Activated gamma-delta T cell treated with Interleukin-2 at 50 U/mL for 16 hours (primary cell): ENCODE measurements around the gene CNPY1.

Source experiments
- DNase-seq: peaks from one replicate; pipeline ENCODE4 v3.0.0-alpha.2; 2020

Gene CNPY1

DNA sequence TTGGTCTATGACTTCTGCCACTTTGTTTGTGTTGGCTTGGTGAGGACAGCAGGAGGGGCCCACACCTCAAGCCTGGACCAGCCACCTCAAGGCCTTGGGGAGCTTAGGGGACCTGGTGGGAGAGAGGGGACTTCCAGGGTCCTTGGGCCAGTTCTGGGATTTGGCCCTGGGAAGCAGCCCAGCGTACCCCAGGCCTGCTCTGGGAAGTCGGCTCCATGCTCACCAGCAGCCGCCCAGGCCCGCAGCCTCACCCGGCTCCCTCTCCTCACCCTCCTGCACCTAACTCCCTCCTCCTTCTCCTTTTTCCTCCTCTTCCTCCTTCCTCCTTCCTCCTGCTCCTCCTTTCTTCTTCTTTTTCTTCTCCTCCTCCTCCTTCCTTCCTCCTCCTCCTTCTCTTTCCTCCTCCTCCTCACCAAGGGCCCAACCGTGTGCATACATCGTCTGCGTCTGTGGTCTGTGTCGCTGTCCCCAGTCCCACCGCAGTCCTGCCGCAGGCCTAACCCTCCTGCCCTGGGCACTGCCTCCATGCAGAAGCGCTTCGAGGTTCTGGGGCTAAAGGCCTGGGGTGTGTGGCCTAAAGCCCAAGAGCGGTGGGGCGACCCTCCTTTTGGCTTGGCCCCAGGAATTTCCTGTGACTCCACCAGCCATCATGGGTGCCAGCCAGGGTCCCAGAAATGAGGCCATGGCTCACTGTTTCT, 83.1 kb downstream of the CNPY1 start:
- DNase-seq: no peak

DNA sequence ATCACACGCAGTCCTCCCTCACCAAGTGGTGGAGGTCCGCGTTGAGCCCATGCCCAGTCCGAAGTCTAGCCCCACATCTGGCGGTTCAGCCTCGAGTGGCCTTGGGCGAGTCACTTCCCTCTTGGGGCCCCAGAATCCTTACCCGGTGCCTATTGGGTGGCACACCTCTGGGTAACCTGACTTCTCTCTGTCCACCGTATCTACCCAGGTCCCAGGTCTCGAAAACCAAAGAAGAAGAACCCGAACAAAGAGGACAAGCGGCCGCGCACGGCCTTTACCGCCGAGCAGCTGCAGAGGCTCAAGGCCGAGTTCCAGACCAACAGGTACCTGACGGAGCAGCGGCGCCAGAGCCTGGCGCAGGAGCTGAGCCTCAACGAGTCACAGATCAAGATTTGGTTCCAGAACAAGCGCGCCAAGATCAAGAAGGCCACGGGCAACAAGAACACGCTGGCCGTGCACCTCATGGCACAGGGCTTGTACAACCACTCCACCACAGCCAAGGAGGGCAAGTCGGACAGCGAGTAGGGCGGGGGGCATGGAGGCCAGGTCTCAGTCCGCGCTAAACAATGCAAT, 84.1 kb downstream of the CNPY1 start:
- DNase-seq: no peak

- no peak for DNase-seq
Measured at GRCh38 chr7:155461631-155462030, 84.7 kb downstream of the CNPY1 start.

DNA sequence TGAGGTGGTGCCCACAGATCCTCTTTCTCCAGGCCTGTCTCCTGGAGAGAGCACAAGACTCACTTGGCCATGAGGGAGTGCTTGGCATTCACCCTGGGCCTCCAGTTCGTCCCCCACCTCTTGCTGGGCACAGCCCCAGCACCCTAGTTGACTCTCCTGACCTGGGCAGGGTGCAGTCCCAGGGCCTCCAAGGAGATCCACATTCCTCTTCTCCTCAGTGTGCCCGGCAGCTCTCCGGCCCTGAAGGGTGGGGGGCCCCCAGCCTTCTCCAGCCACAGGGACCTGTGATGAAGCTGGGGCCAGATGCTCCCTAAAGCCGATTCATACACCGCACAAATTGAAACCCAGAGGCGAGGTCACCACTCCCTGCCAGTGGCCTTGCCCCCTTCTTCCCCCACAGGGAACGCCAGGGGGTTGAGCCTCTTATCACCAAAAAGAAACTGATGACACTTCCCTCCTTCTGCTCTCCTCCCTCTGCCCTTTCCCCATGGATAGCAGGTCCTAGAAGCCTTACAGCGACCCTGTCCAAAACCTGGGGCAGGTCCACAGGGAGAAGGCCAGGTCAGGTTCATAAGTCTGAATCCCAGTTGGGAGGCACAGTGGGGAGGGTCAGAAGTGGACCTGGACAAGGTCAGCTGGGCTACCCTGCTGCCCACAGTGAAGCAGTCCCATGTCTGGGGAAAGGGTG, 85.3 kb downstream of the CNPY1 start:
- DNase-seq: no peak

DNA sequence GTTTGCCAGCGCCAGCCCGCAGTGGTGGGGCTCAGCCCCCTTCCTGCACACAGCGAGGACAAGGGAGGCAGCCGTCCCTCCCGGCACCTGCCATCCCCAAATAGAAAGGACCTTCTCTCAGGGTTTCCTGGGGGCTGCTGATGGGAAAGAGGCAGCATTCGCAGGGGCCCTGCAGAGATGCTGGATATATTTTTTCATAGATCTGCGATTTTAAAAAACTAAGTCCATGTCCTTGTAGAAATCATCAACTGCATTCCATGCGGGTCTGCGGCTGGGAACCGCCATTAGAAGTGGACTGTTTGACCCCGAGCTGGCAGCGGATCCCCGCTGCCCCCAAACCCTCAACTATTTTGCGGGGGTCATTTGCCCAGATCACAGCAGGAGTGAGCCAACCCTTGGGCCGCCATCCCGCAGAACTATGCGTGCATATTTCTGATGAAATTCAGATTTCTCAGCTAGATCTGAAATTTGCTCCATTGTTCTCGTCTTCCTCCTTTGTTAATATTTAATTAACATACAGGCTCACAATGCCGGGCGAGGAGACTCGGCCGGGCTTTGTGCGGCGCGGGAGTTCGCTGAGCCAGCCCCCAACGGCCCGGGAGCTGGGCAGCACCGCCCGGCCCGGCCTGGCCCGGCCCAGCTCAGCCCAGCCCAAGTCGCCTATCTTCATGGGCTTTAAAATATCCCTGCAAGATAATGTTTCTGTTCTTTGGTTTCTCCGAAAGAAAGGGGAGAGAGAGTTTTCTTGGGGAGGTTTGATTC, 86.5 kb downstream of the CNPY1 start:
- no peak for DNase-seq

DNA sequence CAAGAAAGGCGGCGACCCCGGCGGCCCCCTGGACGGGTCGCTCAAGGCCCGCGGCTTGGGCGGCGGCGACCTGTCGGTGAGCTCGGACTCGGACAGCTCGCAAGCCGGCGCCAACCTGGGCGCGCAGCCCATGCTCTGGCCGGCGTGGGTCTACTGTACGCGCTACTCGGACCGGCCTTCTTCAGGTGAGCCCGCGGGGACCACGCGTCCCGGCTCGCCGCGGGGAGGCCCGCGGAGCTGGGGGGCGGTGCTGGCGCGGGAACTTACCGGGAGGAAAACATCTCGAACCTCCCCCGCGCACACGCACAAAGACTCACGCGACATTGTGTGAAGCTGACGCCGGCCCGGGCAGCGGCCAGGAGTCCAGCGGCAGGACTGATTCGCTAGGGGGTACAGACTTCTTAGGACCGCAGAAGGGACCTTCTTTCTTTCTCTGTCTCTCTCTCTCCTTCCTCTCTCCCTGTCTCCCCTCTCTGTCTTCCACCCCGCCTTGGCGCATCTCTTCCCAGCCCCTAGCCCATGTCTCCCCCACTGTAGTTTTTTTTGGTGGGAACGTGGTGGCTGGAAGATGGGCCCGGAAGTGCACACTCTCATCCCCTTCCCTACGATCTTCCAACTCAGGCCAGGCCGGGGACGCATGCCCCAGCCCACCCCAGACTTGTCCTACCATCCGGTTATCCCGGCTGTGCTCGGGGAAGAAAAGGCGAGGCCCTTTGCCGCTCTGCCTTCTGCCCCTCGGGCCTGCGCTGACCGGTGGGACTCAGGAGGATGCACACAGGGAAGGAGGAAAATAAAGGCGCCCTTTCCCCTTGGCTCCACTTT, 87.3 kb downstream of the CNPY1 start:
- DNase-seq: no peak

- DNase-seq: no peak
Measured at GRCh38 chr7:155458111-155458877, 88.1 kb downstream of the CNPY1 start, which contains the start of gene EN2. TSS of gene EN2 (plus strand) at chr7:155458129. CDS start at chr7:155458378, 249 bp downstream.

DNA sequence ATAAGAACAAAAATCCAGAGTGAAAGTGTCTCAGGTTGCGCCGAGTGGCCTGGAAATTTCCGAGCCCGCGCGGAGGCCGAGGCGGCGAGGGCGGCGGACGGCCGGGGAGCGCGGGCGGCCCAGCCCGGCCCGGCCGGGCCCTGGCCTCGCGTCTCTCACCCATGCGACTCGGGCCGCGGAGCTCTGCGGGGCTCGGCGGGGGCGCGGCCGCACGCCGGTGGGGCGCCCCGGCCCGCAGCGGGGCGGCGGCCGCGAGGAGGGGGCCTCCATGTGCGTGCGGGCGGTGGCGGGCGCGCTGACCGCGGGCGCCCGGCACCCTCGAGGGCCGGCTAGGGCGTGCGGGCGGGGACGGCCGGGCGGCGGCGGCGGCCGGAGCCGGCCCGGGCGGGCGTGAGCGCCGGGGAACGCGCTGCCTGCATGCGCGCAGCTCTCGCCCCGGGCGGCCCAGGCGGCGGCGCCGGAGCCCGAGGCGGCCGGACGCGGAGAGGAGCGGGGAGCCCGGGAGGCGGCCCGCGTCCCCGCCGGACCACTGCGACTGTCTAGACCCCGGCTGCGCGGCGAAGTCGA, 88.7 kb downstream of the CNPY1 start:
- no peak for DNase-seq

DNA sequence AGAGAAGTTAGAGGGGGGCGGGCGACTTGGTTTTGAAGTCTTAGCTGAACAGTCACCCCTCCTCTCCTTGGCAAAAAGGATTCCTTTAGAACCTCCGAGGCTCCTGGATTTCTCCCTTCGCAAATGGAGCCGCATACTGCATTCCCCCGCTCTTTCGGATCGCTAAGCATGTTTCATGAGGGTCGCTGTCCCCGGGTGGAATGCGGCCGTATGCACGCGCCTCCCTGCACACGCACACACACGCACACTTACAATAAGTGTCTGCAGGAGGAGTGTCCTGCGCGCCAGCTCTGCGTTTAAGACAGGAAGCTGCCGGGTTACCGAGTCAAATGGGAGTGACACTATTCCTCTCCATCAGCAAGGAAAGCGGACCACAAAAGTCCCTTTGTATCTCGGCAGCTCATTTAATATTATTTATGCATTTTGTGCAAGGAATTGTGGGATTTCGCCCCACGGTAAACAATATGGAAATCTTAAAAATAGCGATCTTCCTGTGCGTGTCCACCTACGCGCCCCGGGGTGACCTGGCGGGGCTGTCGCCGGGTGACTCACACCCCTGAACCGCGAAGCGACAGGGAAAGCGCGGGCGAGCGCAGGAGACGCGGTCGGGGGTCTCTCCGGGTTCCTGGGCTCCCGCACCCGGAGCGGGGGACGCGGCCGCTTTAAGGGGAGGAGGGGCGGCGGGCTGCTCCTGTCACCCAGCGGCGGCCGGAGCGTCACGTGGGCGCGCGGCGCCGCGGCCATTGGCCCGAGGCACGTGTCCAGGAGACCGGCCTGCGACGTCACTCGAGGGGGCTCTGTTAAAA, 89.4 kb downstream of the CNPY1 start:
- DNase-seq: no peak

DNA sequence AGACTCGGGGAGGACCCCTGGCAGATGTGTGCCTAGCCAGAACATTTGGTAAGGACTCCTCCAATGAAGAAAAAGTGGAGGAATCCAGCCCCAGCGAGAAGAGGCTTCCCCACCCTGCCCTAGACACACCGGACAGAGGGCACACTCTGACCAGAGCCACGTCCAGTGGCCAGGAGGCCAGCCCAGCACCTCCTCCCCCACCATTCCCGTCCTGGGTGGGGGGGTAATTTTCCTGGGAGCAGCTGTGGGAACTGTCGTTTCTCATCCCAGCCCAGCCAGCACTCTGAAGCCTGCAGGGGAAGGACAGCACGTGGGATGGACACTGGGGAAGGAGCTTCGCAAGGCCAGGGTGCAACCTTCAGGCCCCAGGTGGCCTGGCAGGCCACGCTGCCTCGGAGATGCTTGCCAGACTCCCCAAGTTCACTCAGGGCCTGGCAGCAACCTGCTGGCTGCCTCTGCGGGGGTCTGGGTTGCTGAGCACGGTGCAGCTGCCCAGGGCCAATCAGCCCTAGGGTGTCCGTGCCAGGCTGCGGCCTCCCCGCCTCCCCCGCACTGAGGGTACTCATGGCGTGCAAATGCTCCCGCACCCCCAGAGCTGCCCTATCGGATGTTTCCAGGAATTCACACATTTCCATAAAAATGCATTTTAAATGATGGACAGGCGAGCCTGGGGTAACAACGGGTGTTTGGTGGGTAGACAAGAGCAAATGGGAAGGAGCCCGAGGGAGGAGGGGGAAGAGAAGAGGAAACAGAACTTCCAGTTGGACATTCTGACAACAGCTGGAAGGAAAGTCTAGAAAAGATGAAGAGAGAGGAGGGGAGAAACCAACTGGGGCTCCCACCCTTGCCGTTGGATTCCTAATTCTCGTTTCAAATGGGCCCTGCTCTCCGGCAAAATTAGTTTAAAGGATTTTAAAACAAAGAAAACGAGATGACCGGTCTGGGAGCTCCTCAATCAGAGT, 90.3 kb downstream of the CNPY1 start:
- no peak for DNase-seq

DNA sequence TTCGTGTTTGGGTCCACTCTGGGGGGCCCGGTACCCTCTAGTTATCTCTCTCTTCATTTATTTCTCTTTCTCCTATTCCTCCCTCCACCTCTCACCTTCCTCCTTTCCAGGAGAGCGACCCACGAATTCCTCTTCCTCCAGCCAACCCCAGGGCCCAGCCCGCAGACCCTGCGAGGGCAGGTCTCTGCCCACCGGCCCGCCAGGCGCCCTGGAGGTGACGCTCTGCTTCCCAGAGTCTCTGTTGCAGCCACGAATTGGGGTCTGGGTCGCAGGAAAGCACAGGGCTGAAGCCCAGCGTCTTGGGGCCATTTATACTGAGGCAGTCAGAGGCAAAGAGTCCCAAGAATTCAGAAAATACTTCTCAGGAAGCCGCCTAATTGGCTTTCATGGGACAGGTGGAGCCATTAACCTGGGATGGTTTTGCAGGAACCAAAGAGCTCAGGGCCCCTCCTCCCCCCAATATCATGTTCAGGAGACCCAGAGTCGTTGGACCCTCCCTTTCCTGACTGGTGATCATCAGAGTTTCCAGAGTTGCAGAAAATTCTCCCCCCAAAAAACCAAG, 91.1 kb downstream of the CNPY1 start:
- DNase-seq: no peak

DNA sequence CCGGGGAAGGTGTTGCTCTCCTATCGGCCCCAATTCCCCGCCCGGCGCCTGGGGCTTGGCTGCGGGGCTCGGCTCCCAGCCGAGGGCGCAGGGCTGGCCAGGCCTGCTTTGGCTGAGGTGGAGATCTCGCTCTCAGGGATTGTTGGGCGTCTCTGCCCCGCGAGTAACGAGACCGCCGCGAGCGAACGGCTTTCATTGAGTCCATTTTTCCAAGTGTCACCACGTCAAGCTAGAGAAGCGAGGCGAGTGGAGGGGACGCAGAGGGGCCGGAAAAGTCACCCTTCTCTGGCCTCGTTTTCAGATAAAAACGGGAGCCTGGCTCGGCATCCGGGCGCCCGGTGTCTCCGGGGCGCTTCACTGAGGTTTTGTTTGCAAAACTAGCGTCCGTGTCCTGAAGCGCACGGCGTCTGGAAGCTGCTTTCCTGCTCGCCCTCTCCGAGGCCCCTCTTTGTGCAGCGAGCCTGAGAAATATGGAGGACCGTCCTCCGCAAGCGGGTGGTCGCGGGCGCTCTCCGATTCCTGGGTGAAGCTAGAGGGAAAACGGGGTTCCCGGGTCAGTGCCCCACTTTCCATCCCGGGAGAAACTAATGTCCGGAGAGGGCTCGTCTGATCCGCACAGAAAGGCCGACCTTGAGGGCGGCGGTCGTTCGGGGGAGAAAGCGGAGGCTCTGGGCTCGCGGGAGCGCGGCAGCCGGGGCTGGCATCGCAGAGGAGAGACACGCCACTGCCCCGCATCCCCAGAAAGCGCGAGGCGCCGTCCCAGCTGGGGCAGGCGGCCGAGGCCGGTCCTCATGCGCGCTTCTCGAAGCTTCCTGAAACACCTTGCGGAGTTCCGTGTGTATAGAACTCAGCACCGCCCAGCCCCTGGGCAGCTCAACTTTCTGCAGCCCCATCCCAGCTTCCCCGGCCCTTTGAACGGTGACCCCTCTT, 91.9 kb downstream of the CNPY1 start:
- DNase-seq: no peak

GRCh38 chr7:155453296-155454182, 92.8 kb downstream of the CNPY1 start:
- no peak for DNase-seq

DNA sequence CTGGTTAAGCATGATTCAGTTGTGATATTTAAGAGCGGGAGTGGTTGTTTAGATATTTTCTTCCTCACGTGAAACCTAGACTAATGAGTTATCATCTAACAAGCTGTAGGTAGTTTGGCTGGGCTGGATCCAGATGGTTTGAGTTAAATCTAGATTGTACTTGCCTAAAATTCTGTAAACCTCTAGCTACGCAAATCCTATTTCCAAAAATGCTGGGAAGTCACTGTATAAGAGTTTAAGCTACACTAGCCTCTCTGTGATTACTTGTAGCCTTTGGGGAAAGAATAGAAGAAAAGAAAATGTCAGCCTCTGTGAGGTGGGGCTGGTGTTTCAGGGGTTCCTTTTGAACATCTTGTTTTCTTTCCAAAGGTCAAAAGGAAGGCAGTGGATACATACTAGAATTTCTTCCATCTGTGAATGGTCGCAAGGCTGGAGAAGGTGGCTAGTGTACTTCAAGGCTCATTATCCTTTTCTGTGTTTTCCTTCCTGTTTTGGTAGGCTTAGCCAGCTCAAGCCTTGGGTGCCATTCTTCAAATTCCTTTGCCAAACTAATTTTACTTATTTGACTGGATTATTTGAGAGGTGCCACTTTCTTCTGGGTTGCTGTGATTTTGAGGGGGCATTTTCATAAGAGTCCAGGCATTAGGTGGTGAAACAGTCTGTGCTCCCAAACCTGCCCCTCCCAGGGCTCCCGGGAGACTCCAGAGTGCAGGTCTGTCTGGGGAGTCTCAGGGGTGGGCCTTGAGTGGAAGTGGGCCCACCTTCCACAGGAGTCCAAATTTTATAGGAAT, 93.7 kb downstream of the CNPY1 start:
- DNase-seq: no peak

GRCh38 chr7:155451840-155452239, 94.5 kb downstream of the CNPY1 start:
- DNase-seq: no peak
